ENCODE measurements around the gene BCKDHB.

DNA sequence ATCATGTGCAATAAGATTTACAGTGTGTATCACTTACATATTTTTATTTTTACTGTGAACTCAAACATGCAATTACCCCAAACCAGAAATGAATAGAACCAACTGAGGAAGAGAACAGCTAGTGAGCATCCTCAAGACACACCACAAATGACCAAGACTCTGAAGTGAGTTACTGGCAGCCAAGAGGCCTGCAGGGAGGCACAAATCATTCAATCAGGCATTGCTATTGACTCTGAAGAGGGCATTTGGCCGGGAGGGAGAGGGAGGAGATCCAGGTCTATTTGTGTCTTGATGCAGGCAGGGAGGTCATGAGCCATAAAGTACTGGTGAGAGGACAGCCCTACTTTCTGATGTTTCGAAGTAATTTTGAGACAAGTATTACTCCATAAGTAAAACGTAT, 257.7 kb downstream of the BCKDHB start:
- TF ChIP-seq, protein P1, sequence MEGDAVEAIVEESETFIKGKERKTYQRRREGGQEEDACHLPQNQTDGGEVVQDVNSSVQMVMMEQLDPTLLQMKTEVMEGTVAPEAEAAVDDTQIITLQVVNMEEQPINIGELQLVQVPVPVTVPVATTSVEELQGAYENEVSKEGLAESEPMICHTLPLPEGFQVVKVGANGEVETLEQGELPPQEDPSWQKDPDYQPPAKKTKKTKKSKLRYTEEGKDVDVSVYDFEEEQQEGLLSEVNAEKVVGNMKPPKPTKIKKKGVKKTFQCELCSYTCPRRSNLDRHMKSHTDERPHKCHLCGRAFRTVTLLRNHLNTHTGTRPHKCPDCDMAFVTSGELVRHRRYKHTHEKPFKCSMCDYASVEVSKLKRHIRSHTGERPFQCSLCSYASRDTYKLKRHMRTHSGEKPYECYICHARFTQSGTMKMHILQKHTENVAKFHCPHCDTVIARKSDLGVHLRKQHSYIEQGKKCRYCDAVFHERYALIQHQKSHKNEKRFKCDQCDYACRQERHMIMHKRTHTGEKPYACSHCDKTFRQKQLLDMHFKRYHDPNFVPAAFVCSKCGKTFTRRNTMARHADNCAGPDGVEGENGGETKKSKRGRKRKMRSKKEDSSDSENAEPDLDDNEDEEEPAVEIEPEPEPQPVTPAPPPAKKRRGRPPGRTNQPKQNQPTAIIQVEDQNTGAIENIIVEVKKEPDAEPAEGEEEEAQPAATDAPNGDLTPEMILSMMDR (IDR thresholded peaks at IDR 0.05): no peak
- no peak for TF ChIP-seq POLR2AphosphoS5 (IDR thresholded peaks at IDR 0.05)
